Natural killer cell (primary cell): ENCODE data around the gene CUEDC1. TPM values are rescaled to one million over a fixed set of nuclear protein-coding genes. Genes with fewer than 3 reads are reported as not detected.

ENCODE experiments used
- ATAC-seq, 3 donors: fragments of 150-1000 bp in 2 of 3; fragments of 200-7000 bp in 1 of 3; cut with Tn5 transposase; 1 replicate in 1 of 3; 2 replicates in 2 of 3; pipeline ENCODE4 v1.10.0; 2021; ENCODE audit warnings: mild to moderate bottlenecking in 2 of 3, moderate library complexity in 2 of 3
- DNase-seq, 2 donors: peaks; one replicate each; pipeline versions ENCODE4 v3.0.0 to v3.0.0-alpha.2; 2013 to 2021; ENCODE audit warnings: mixed read lengths in 1 of 2
- H3K27ac ChIP-seq: one replicate; pipeline ENCODE4 v1.5.1; 2013; ENCODE audit warnings: mild to moderate bottlenecking, low read length
- H3K27me3 ChIP-seq: one replicate; pipeline ENCODE4 v1.6.1; 2013; ENCODE audit warnings: low read length; ENCODE audit not compliant: control insufficient read depth, insufficient read depth
- H3K36me3 ChIP-seq: one replicate; pipeline ENCODE4 v1.6.1; 2013; ENCODE audit warnings: low read length; ENCODE audit not compliant: control insufficient read depth, insufficient read depth
- H3K4me1 ChIP-seq: one replicate; pipeline ENCODE4 v1.6.1; 2013; ENCODE audit warnings: low read length; ENCODE audit not compliant: control insufficient read depth, insufficient read depth
- H3K4me3 ChIP-seq: one replicate; pipeline ENCODE4 v1.5.1; 2013; ENCODE audit warnings: low read length
- H3K9me3 ChIP-seq: one replicate; pipeline ENCODE4 v1.6.1; 2013; ENCODE audit warnings: low read length; ENCODE audit not compliant: control insufficient read depth, insufficient read depth
- H3K27ac Mint-ChIP-seq, 2 donors: one replicate each; pipeline ENCODE4 v1.8.0; 2022; ENCODE audit warnings: mild to moderate bottlenecking in 2 of 2, mixed read lengths in 2 of 2, moderate library complexity in 1 of 2
- H3K27me3 Mint-ChIP-seq, 2 donors: one replicate each; pipeline ENCODE4 v1.8.0; 2022; ENCODE audit warnings: low read depth in 2 of 2, mixed read lengths in 2 of 2
- H3K36me3 Mint-ChIP-seq: one replicate; pipeline ENCODE4 v1.8.0; 2022; ENCODE audit warnings: mixed read lengths
- H3K4me1 Mint-ChIP-seq, 2 donors: one replicate each; pipeline ENCODE4 v1.8.0; 2022; ENCODE audit warnings: mixed read lengths in 2 of 2
- H3K4me3 Mint-ChIP-seq: one replicate; pipeline ENCODE4 v1.8.0; 2022; ENCODE audit warnings: mild to moderate bottlenecking, moderate library complexity, mixed read lengths
- H3K9me3 Mint-ChIP-seq, 2 donors: one replicate each; pipeline ENCODE4 v1.8.0; 2022; ENCODE audit warnings: mixed read lengths in 2 of 2
- WGBS: methylation state at CpG from one replicate; pipeline ENCODE4 v1.1.7; 2013; ENCODE audit warnings: missing lambda C conversion rate; ENCODE audit not compliant: insufficient coverage; 5-methylcytosine and 5-hydroxymethylcytosine counted together
- intact Hi-C: fragments of 100-400 bp; cut with micrococcal nuclease; formaldehyde crosslinking; loops from one replicate; pipeline ENCODE4 v1.14.2; 2022
- total RNA-seq, 4 donors: library from RNA; stranded (reverse); fragments of 120-200 nt in 1 of 4; gene quantifications; one replicate each; pipeline versions ENCODE4 v1.2.3 to v1.2.4, GENCODE V29; 2013 to 2022
- TF ChIP-seq, protein P1 (sequence below): fragments of 200-600 bp; IDR thresholded peaks from one replicate; pipeline ENCODE4 v1.8.0; 2022; ENCODE audit warnings: antibody characterized with exemption

The CUEDC1 gene
- total RNA-seq, 3 donors from 2014 or later (not counting 1 experiment from before 2014, with no cell fraction given): 1.5 to 3.7 (median 2.6) TPM

DNA sequence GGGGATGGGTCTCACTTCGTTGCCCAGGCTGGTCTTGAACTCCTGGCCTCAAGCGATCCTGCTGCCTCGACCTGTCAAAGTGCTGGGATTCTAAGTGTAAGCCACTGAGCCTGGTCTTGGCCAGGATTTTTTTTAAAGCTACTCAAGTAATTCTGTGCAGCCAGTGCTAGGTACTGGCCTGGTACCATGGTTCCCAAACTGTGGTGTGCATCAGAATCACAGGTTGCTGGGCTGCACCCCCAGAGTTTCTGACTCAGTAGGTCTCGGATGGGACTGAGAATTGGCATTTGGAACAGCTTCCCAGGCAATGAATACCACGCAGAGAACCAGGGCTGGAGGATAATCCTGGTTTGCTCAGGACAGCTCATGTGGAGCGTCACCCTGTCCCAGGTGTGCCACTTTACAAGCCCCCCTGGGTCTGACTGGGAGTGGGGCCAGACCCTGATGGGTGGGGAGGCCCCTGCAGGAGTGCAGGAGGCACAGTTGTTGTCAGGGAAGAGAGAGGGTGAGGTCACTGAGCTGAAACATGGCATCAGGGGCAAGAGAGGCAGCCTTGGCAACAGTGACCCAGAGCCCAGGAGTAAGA lies 94.7 kb downstream of the CUEDC1 start:
- Mint-ChIP-seq H3K36me3 (no peaks in the 10 kb centered on the region), H3K27me3 (peaks cover 32 to 34% of the 10 kb centered on the region in 2 donors), H3K4me3 (no peak overlapping the region), H3K27ac (no peak overlapping the region), H3K4me1 (peaks cover 0 to 8% of the 10 kb centered on the region in 2 donors), H3K9me3 (no peaks in the 10 kb centered on the region)
- intact Hi-C loops: no loop called here
- WGBS: 85% methylated on average over 6 of the region's 6 CpGs
- Histone ChIP-seq H3K27ac (no peak overlapping the region), H3K36me3 (no peaks in the 10 kb centered on the region), H3K4me1 (peaks cover 14% of the 10 kb centered on the region), H3K27me3 (peaks cover 11% of the 10 kb centered on the region), H3K9me3 (no peaks in the 10 kb centered on the region), H3K4me3 (no peak overlapping the region)
- ATAC-seq: no peak
- DNase-seq: no peak
- TF ChIP-seq, protein P1, sequence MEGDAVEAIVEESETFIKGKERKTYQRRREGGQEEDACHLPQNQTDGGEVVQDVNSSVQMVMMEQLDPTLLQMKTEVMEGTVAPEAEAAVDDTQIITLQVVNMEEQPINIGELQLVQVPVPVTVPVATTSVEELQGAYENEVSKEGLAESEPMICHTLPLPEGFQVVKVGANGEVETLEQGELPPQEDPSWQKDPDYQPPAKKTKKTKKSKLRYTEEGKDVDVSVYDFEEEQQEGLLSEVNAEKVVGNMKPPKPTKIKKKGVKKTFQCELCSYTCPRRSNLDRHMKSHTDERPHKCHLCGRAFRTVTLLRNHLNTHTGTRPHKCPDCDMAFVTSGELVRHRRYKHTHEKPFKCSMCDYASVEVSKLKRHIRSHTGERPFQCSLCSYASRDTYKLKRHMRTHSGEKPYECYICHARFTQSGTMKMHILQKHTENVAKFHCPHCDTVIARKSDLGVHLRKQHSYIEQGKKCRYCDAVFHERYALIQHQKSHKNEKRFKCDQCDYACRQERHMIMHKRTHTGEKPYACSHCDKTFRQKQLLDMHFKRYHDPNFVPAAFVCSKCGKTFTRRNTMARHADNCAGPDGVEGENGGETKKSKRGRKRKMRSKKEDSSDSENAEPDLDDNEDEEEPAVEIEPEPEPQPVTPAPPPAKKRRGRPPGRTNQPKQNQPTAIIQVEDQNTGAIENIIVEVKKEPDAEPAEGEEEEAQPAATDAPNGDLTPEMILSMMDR: no peak

DNA sequence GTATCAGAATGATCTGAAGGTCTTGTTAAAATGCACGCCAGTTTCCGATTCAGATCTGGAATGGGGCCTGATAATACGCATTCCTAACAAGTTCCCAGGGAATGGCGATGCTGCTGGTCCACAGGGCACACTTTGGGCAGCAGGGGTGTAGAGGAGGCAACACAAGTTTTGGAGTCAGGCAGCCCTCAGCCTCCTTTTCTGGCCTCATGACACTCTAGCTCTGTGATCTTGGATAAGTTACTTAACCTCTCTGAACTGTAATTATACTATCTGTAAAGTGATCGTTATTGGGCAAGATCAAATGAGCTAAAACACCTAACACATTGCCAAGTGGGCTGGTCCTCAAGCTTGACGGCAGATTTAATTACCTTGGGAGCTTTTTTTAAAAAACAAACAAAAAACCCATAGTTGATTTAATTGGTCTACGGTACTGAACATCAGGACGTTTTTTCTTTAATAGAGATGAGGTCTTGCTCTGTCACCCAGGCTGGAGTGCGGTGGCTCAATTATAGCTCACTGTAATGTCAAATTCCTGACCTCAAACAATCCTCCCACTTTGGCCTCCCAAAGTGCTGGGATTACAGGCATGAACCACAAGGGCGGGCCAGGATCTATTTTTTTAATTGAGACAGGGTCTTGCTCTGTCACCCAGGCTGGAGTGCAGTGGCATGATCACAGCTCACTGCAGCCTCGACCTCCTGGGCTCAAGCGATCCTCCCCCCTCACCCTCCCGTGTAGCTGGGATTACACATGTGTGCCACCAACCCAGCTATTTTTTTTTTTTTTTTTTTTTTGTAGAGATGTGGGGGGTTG lies 95.4 kb downstream of the CUEDC1 start:
- no peaks in the 10 kb centered on the region for H3K36me3 ChIP-seq
- H3K27me3 Mint-ChIP-seq: peaks cover 32 to 34% of the 10 kb centered on the region in 2 donors
- ATAC-seq (no peak), DNase-seq (no peak)
- peaks cover 14% of the 10 kb centered on the region for H3K4me1 ChIP-seq
- H3K4me3 Mint-ChIP-seq: no peak overlapping the region
- no peak overlapping the region for H3K27ac Mint-ChIP-seq
- TF ChIP-seq, protein P1: no peak
- H3K9me3 ChIP-seq: no peaks in the 10 kb centered on the region
- H3K9me3 Mint-ChIP-seq: no peaks in the 10 kb centered on the region
- H3K27me3 ChIP-seq: peaks cover 11% of the 10 kb centered on the region
- intact Hi-C loops: no loop called here
- H3K4me3 ChIP-seq: no peak overlapping the region
- H3K36me3 Mint-ChIP-seq: no peaks in the 10 kb centered on the region
- peaks cover 0 to 8% of the 10 kb centered on the region in 2 donors for H3K4me1 Mint-ChIP-seq
- WGBS: 87% methylated on average over 8 of the region's 13 CpGs
- H3K27ac ChIP-seq: no peak overlapping the region

DNA sequence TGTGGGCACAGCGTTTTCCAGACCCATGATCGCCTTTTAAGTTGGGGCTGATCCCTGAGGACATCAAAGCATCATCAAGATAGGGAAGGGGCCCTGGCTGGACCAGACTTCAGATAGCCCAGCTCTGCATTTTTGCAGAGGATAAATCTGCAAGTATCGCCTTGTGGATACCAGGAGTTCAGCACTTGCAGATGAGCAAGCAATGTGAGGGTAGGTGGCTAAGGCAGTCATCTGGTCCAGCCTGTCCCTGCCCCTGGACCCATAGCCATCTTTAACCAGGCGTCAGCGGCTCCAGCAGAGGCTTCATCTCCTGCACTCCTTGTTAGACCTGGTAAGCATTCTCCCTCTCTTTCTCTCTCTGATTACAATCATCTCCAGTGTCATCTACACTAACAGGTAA lies 96.4 kb downstream of the CUEDC1 start:
- no peak for DNase-seq
- H3K4me1 Mint-ChIP-seq: peaks cover 0 to 8% of the 10 kb centered on the region in 2 donors
- TF ChIP-seq, protein P1: no peak
- no peak for ATAC-seq
- H3K36me3 ChIP-seq: no peaks in the 10 kb centered on the region
- peaks cover 27 to 32% of the 10 kb centered on the region in 2 donors for H3K27me3 Mint-ChIP-seq
- intact Hi-C loops: loop anchor here (1.0 kb wide), 2 partner anchors 140 to 254 kb away; no protein-coding TSS in a partner anchor
- H3K4me1 ChIP-seq: peaks cover 14% of the 10 kb centered on the region
- no peak overlapping the region for H3K27ac ChIP-seq
- no peaks in the 10 kb centered on the region for H3K36me3 Mint-ChIP-seq
- H3K27ac Mint-ChIP-seq: no peak overlapping the region
- no peak overlapping the region for H3K4me3 ChIP-seq
- H3K9me3 Mint-ChIP-seq: no peaks in the 10 kb centered on the region
- no peak overlapping the region for H3K4me3 Mint-ChIP-seq
- H3K27me3 ChIP-seq: peaks cover 11% of the 10 kb centered on the region
- 94% methylated on average over 5 of the region's 5 CpGs for WGBS
- no peaks in the 10 kb centered on the region for H3K9me3 ChIP-seq
